ENCODE results near the gene TPPP2. TPM values are rescaled to one million over a fixed set of nuclear protein-coding genes. Genes with fewer than 3 reads are reported as not detected.

Gene TPPP2
- total RNA-seq, 1 donor from 2014 or later = not detected

DNA sequence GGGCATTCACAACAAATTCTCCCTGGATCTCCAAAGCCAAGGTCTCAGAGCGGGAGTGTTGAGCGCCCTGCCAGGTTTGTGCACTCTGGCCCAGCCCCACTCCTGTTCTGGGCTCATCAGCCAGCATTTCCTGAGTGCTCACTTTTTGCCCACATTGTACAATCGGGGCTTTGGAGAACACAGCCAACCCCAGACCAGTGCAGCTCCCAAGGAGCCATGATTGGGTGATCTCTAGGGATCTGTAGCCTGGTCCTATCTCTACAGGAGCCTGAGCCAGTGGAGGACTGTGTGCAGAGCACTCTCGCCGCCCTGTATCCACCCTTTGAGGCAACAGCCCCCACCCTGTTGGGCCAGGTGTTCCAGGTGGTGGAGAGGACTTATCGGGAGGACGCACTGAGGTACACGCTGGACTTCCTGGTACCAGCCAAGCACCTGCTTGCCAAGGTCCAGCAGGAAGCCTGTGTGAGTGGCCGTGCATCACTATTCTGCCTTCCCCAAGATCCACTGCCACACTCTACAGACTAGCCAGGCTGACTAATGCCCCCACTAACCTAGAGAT is 42.8 kb downstream of the TPPP2 start:
- Mint-ChIP-seq H3K4me3 (ENCODE audit: unreplicated experiment) (peak overlapping the region; percentile 90), H3K4me1 (ENCODE audit: low read depth) (peaks cover 43% of the 10 kb centered on the region), H3K9me3 (ENCODE audit: low read depth) (no peaks in the 10 kb centered on the region), H3K27ac (ENCODE audit: unreplicated experiment) (peak overlapping the region; percentile 98), H3K36me3 (ENCODE audit: low read depth) (peaks cover 30% of the 10 kb centered on the region), H3K27me3 (ENCODE audit: low read depth) (no peaks in the 10 kb centered on the region)
- no peak for TF ChIP-seq CTCF (IDR thresholded peaks at IDR 0.05)
- DNase-seq (ENCODE audit: low spot score) = no peak

GRCh38 chr14:21073921-21074320 is 43.9 kb downstream of the TPPP2 start:
- Mint-ChIP-seq H3K27me3 (ENCODE audit: low read depth) (no peaks in the 10 kb centered on the region), H3K27ac (ENCODE audit: unreplicated experiment) (no peak overlapping the region), H3K36me3 (ENCODE audit: low read depth) (peaks cover 37% of the 10 kb centered on the region), H3K9me3 (ENCODE audit: low read depth) (no peaks in the 10 kb centered on the region), H3K4me3 (ENCODE audit: unreplicated experiment) (no peak overlapping the region), H3K4me1 (ENCODE audit: low read depth) (peaks cover 35% of the 10 kb centered on the region)
- TF ChIP-seq CTCF (IDR thresholded peaks at IDR 0.05) = no peak
- DNase-seq (ENCODE audit: low spot score) = no peak

GRCh38 chr14:21074398-21075272 is 44.6 kb downstream of the TPPP2 start:
- DNase-seq (ENCODE audit: low spot score) = no peak
- Mint-ChIP-seq H3K4me3 (ENCODE audit: unreplicated experiment) (no peak overlapping the region), H3K36me3 (ENCODE audit: low read depth) (peaks cover 41% of the 10 kb centered on the region), H3K9me3 (ENCODE audit: low read depth) (no peaks in the 10 kb centered on the region), H3K27me3 (ENCODE audit: low read depth) (no peaks in the 10 kb centered on the region), H3K27ac (ENCODE audit: unreplicated experiment) (no peak overlapping the region), H3K4me1 (ENCODE audit: low read depth) (peaks cover 28% of the 10 kb centered on the region)
- TF ChIP-seq CTCF (IDR thresholded peaks at IDR 0.05) = no peak

DNA sequence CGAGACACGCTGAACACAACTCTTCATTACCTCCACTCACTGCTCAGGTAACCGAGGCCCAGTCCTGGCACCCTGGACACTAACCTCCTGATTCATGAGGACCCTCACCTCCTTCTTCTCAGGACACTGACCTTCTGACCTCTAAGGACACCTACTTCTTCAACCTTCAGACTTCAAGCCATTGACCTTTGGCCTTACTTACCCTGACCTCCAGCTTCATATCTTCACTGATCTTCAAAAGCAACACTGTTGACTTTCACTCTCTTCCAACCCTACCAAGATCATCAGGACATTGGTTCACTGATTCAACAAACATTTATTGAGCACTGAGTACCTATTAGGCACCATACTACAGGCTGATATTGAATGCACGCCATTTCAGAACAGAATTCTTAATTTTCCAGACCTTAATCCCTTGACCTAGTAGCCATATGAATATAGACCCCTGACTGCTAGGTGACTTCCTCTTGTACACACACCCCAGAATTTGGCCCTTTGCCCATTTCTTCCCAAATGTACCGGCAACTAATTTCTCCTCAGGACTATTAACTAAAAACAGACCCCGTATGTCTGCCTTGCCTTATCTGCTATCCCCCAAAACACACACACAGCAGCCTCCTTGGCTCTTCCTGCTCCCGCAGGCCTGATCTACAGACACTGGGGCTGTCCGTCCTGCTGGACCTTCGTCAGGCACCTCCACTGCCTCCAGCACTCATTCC is 45.9 kb downstream of the TPPP2 start:
- Mint-ChIP-seq H3K27ac (ENCODE audit: unreplicated experiment) (no peak overlapping the region), H3K27me3 (ENCODE audit: low read depth) (no peaks in the 10 kb centered on the region), H3K4me1 (ENCODE audit: low read depth) (peaks cover 26% of the 10 kb centered on the region), H3K36me3 (ENCODE audit: low read depth) (peaks cover 45% of the 10 kb centered on the region), H3K4me3 (ENCODE audit: unreplicated experiment) (no peak overlapping the region), H3K9me3 (ENCODE audit: low read depth) (no peaks in the 10 kb centered on the region)
- no peak for TF ChIP-seq CTCF (IDR thresholded peaks at IDR 0.05)
- DNase-seq (ENCODE audit: low spot score) = no peak

- Mint-ChIP-seq H3K36me3 (ENCODE audit: low read depth) (peaks cover 50% of the 10 kb centered on the region), H3K4me3 (ENCODE audit: unreplicated experiment) (no peak overlapping the region), H3K4me1 (ENCODE audit: low read depth) (peaks cover 14% of the 10 kb centered on the region), H3K27ac (ENCODE audit: unreplicated experiment) (peak overlapping the region; percentile 49), H3K27me3 (ENCODE audit: low read depth) (no peaks in the 10 kb centered on the region), H3K9me3 (ENCODE audit: low read depth) (no peaks in the 10 kb centered on the region)
- no peak for TF ChIP-seq CTCF (IDR thresholded peaks at IDR 0.05)
- no peak for DNase-seq (ENCODE audit: low spot score)
These were observed 47.7 kb downstream of the TPPP2 start for GRCh38 chr14:21077672-21078071.

Data from chondrocyte (in vitro differentiated cells).